Stimulated activated CD8-positive, alpha-beta memory T cell treated with anti-CD3 and anti-CD28 coated beads, Interleukin-7, amount 100 ng/mL, for 1 hour (primary cell): ENCODE data around the gene ICA1L.

Experiments
- DNase-seq, 2 donors: peaks; one replicate each; pipeline ENCODE4 v3.0.0-alpha.2; 2020; ENCODE audit warnings: low read depth in 2 of 2

Gene ICA1L

DNA sequence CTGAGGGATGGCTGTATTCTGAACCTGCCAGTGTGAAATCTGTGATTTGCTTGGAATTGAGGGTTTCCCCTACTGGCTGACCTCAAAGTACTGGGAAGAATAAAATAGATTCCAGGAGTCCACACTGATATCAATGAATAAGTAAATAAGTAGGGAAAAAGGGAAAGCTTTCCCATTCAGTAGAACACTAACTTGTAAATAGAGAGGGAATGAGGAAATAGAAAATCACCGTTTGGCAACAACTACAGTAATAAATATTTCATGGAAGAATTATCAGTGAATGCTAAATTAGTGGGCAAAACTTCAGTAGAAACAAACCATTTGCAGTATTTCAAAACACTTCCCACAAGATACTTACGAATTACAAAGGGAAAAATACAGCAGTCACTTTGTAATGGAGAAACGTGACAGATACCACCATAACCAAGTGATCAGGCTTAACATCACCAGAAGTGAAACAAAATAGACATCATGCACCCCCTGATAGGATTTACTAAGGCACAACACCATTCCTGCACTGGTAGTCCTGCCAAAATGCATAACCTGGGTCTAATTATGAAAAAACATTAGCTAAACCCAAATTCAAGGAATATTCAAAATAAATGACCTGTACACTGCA is 88.5 kb downstream of the ICA1L start:
- DNase-seq = no peak

DNA sequence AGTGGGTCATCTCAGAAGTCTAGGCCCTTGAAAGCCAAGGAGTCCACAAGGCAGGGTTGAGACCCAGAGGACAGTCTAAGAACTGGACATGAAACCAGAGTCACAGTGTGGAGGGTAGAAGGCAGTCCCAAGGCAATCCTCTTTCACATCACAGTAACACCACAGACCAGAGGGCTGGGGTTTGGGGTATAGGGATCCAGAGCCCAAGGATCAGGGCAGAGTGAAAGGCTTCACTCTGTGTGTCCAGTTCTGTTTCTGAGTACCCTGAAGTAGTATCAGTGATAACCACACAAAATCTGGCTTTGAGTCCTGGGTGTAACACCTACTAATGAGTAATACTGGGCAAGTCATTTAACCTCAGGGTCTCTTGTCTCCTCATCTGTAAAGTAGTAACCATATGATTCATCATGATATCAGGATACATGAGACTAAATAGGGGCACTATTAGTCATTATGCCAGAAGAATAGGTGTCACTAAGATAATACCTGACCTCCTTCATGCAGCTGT is 91.0 kb downstream of the ICA1L start:
- no peak for DNase-seq

DNA sequence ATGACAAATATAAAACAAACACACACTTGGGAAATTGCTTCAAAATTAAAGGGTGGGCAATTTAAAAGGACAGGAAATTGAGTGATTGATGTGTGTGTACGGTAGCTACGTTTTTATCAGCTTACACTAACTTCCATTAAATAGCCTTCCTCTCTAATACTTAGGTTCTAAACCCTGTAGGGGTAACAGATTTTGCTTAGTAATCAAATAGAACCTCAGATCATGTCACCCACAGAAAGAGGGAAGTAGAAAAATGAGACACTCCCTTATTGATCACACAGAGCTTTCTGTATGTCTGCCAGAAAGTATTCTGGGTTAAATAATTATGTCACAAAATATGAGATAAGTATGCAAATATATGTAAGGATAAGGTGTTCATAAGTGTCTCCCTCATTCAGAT is 93.3 kb downstream of the ICA1L start:
- no peak for DNase-seq

DNA sequence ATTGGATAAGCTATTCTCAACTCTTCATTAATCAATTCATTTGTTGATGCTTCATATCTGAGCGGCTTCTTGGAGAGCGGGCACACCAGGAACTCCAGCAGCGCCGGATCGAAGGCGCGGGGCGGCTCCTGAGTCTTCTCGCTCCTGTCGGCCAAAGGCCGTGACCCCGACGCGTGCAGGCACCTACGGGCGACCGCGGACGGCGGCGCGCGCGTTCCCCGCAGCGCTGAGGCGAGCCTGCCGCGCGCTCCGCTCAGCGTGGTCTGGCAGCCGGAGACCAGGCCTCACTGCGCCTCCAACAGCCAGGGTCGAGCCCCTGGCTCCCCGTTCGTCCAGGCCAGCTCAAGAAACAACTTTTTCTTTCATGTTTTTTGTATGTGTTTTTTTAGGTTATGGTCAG is 97.5 kb downstream of the ICA1L start:
- no peak for DNase-seq

DNA sequence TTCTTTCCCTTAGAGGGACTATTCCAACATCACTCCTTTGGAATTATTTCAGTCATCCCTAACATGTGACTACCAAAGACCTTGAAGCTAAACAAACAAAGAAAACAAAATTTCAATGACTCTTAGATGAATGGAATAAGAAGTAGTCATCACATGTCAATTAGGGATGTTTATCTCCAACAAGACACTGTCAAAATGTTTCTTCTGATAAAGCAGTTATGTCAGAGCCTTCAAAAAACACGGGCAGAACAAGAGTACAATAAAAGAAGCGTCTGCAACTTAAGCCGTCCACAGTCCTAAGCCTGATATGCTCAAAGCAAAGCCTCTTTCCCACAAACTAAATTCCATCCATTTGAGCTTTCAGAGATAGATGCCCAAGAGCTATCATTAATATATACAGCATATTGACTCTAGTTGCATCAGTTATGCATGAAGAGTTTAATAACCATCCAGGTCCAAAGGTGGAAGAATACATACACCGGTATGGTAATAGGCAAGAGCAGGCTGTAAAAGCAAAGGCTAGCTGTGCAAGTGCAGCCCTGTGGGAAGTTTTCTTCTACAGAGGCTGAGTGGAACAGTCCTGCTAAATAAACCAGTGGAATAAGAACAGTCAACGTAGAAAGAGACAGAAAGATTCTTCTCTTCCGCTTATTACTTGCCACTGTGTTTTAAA is 98.1 kb downstream of the ICA1L start:
- no peak for DNase-seq

DNA sequence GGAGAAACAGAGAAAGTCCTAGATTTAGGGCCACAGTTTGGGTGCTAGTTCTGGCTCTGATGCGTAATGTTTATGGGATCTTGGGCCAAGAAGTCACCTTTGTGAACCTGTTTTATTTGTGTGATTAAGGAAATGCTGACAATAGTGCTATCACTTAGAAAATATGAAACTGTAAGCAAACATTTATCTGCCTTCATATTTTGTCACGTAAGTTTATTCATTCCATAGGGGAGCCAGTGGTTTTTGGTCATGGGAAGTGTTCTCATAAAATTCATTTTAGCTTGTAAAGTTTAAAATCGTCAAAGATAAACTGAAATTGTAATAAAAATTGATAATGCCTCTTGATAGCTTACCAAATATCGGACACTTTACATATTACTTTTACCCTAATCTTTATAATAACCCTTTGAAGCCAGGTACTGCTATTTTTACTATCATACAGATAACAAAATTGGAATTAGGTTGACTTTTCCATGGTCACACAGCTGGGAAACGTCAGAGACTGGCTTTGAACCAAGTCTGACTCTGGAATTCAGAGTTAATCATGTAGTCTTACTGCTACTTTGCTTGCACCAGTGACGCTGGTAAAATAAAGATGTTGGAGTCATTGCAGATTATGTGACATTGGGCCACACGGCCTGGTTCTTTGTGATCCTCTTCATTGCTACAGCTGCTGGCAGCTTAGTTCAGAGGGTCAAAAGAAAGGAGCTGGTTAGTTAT is 99.7 kb downstream of the ICA1L start:
- no peak for DNase-seq

DNA sequence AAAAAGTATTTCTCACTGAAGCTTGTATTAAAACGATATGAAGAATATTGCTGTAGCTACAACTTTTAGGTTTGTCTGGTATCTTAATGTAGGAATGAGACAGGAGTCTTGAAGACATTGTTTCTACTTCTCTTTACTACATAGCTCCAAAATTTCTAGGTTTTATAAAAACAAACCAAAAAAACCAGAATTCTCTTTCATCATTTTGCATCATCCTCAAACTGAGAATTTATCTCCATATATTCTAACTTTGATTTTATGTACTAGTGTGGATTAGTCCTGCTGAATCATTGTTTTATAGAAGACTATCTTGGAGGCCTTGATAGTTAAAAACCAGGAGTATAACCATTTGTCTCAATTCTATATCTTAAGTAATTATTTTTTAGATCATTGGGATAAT is 100.2 kb downstream of the ICA1L start:
- DNase-seq = no peak

DNA sequence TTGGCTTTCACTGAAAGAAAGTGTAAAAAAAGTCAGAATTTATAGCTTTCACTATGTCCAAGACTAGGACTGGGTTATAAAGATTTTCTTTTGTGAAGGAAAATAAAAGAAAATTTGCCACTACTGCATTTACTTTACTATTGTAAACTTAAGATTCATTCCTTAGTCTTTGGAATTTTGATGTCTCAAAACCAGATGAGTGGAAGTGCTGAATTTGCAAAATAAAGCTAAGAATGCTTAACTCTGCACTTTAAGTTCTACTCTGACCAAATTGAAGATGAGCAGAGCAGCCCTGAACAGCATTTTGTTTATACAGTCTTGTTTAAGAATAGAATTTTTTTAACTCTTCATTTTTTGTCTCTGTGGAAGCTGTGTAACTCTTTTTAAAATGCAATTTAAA is 102.4 kb downstream of the ICA1L start:
- DNase-seq = no peak

DNA sequence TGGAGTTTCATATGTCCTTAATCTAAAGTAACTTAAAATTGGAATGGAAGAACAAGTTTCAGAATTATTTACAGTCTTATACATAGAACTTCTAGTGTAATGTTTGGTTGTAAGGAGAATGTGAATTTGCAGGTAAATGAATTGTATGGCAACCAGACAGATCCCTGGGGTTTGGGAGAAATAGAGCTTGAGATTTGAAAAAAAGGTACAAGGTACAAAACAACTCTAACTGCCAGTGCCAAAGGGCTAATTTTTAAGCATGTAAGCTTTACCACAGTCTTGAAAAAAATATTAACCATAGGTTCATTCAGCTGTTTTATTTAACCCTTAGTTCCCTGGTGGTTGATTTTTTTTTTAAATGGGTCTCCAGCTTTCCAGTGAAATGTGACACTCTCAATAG is 103.3 kb downstream of the ICA1L start:
- DNase-seq = no peak

DNA sequence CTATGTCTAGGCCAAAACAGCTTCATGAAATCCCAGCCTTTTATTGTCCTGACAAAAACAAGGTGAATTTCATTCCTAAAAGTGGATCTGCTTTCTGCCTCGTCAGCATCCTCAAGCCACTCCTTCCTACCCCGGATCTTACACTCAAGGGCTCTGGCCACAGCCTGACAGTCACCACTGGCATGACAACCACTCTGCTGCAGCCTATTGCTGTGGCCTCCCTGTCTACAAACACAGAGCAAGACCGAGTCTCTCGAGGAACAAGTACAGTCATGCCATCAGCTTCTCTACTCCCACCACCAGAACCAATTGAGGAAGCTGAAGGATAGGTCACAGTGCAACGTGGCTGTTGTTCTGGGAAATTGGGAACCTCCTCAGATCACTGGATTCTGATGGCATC is 106.1 kb downstream of the ICA1L start:
- no peak for DNase-seq

DNA sequence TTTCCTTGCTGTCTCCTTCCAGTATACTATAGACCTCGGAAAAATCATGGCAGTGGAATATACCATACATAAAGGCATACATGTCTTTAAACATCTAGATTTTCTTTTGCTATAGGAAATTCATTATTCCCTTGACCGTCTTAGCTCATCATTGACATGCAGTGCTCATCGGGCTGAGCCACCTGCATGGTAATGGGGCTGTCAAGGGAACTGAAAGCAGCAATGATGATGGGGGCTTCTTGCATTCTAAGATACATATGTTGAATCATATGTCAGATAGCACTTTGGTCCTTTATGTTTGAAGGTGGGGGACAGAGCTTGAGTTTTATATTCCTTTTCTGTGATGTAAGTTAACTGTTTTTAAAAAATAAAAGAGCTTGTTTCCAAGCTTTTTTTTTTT is 106.6 kb downstream of the ICA1L start:
- no peak for DNase-seq

DNA sequence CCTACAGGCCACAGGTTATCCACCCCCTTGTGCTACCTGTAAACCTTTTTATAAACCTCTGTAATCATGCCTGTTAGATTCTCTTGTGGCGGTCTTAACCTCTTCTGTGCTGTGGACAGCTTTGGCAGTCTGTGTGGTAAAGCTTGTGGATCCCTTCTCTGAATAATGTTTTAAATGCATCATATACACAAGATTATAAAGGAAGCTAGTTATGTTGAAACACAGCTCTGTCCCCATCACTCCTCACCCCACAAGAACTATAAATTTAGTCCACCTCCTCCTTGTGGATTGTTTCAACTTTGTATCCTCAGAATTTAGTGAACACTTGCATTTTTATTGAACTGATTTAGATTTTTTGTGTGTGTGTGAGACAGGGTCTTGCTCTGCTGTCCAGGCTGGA is 107.7 kb downstream of the ICA1L start:
- DNase-seq = no peak

DNA sequence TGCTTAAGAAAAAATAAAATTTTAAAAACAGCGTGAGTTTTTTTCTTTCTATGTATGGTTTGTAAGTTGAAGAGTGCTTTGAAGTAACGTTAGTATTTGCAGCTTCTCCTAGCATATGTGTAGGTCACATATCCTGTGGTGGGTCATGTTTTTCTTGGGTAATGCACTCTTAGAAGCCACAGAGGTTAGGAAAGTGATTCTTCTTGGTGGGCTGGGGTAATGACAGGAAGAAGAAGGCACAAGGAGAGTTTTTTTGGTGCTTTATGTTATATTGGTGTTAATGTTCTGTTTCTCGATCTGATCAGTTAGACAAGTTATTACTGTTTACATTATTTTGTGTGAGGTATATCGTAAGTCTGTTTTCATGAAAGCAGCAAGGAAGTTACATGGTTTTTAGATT is 109.0 kb downstream of the ICA1L start:
- no peak for DNase-seq

DNA sequence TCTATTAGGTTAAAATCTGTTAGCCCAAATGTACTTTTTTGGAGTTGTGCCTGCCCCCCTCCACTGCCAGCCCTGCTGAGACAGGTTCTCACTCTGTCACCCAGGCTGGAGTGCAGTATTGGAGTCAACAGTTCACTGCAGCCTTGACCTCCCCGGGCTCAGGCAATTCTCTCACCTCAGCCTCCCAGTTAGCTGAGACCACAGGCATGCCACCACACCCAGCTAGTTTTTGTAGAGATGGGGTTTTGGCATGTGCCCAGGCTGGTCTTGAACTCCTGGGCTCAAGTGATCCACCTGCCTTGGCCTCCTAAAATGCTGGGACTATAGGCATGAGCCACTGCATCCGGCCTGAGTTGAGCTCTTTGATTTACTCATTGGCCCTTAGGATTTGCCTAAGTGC is 110.7 kb downstream of the ICA1L start:
- DNase-seq = no peak

DNA sequence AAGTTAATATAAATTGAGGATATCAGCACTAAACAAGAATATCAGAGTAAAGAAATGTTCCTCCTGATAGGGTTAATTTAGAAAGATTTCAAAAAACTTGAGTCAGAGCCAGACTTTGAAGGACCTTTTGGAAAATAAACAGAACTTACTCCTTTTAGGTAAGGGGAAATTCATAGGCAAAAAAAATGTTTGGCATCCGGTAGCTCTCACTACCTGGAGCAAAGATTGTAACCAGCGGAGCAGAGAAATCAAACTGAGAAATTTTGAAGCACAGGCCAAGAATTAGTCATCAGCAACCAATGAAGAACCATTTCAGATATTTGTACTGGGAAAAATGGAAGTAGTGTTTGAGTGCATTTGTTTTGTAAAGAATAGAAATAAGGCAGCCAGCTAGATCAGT is 113.0 kb downstream of the ICA1L start:
- DNase-seq = no peak

DNA sequence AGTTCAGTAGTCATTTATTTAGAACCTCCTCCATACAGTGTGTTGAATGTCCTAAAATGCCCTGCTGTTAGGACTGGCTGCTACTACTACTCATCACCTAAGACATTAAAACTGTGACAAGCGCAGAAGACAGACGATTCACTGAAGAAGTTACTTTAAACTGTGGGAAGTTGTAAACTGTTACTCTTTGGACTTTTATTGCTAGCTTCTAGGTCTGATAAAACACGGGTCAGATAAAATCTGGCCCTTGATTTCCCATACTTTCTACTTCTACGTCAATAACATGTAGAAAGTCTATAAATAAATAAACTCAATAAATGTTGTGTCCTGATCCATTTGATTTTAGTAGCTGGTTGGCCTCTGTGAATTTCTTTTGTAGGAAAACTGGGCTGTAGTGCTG is 113.4 kb downstream of the ICA1L start:
- no peak for DNase-seq

DNA sequence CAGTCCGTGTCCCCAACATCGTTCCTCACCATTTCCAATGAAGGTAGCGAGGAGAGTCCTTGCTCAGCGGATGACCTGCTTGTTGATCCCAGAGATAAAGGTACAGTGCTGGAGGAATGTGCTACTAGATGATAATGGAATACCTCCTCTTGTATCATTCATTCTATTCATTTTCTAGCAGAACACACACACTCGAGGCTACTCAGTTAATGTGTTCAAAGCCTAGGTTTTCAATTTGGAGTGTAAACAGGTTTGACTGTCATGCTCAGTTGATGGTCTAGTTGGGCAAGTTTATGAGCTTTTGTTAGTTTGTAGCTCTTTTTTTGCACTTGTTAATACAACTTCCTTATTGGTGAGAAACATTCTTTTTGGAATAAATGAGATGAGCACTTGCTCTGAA is 114.2 kb downstream of the ICA1L start:
- no peak for DNase-seq

DNA sequence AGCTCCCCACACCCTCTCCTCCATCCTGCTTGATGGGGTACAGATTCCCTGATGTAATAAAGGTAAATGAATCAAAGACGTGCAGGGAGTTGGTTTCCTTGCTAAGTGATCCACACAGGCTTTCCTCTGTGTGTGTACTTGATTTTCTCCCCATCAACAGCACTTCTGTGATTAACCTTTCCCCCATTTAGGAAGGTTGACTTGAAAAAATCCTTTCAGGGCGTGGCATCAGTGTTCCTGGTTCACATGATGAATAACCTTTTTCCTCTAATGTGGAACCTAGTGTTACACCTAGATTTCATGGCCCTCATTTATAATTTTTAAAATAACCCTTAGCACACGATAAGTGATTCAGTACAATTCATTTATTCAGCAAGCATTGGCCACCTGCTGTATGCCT is 115.0 kb downstream of the ICA1L start:
- DNase-seq = no peak

DNA sequence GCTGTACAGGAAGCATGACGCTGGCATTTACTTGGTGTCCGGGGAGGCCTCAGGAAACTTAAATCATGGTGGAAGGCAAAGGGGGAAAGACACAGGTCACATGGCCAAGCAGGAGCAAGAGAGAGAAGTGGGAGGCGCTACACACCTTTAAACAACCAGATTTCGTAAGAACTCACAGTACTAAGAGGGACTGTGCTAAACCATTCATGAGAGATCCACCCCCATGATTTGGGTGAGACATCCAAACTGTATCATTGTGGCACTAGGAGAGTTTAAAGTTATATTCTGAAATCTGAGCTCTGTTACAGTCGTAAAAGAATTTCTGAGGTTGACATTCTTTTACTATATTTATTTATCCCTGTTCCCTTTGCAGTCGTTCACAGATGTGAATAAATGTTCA is 116.6 kb downstream of the ICA1L start:
- DNase-seq = no peak

DNA sequence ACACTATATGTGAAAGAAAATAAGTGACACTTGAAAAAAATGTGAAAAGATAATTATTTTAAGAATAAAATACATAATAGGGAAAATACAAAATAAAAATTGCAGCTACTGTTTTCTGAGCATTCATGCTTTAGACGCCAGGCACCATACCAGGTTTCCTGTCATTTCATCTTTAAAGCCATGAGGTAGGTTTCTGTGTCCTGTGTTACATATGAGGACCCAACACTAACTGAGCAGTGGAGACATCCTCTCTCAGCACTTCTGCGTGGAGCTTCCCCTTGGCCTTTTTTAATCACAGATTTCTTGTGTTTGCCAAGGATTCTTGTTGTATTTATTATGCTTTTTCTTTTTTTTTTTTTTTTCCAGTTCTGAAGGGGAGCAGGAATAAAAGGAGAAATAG is 119.5 kb downstream of the ICA1L start:
- DNase-seq = no peak

DNA sequence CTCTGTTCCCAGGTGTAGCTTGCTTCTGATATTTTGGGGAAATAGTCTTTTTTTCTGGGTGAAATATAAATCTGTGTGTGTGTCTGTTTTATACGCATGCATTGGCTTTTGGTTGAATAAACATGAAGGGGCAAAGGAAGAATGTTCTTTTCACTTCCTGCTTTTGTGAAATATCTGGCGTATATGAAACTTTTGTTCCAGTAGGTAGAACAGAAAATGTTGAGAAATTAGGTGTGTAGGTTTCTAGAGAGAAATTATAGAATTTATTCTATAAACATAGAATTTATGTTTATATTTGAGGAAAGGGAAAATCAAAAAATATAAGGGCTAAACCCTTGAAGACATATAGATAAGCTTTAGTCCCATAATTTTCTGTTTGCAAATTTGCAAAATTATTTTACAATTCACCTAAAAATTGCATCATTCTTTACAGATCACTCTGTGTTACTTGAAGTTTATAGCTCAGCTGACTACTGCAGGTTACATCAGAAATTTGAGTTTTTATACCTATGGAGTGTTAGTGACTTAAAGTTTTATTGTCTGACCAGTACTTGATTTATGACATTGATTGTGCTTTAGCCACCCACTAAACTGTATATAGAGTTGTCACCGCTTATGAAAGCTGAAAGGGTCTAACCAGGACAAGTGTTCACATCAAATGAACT is 120.7 kb downstream of the ICA1L start:
- DNase-seq = no peak

DNA sequence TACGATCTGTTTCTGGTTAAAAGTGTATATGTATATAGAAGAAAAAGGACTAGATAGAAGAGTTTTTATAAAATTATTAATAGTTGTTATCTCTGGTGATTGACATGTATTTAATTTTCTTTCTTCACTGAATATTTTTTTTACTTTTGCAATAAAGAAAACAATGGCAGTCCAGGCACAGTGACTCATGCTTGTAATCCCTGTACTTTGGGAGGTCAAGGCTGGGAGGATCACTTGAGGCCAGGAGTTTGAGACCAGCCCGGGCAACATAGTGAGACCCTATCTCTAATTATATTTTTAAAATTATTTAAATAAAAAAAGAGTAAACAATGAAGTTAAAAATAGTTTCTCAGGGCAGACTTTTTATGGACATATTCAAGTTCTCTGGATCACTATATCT is 122.1 kb downstream of the ICA1L start:
- DNase-seq = no peak

DNA sequence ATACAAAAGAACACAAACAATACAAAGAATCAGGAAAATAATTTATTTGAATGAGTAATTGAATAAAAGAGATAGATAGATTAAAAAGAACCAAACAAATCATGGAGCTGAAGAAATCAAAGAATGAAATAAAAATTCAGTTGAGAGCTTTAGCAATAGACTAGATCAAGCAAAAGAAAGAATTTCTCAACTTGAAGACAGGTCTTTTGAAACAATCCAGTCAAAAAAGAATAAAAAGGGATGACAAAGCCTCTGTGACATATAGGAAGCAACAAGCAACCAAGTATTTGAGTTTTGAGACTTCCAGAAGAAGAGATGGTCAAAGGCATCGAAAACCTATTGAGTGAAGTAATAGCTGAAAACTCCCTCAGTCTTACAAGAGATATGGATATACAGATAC is 128.0 kb downstream of the ICA1L start:
- no peak for DNase-seq
